Neural crest cell (in vitro differentiated cells): ENCODE measurements around the gene AMDHD1. TPM values are rescaled to one million over a fixed set of nuclear protein-coding genes. Genes with fewer than 3 reads are reported as not detected.

Source experiments
- DNase-seq: peaks from one replicate; pipeline ENCODE4 v3.0.0; 2021; ENCODE audit warnings: low read depth, mixed read lengths, low spot score
- H3K27ac Mint-ChIP-seq: one replicate; pipeline ENCODE4 v1.8.0; 2021; ENCODE audit warnings: mild to moderate bottlenecking, mixed read lengths; ENCODE audit not compliant: unreplicated experiment
- H3K27me3 Mint-ChIP-seq: 2 replicates; pipeline ENCODE4 v1.8.0; 2021; ENCODE audit warnings: low read depth, mild to moderate bottlenecking, mixed read lengths
- H3K36me3 Mint-ChIP-seq: 2 replicates; pipeline ENCODE4 v1.8.0; 2021; ENCODE audit warnings: low read depth, mild to moderate bottlenecking, mixed read lengths
- H3K4me1 Mint-ChIP-seq: 2 replicates; pipeline ENCODE4 v1.8.0; 2021; ENCODE audit warnings: mixed read lengths
- H3K4me3 Mint-ChIP-seq: one replicate; pipeline ENCODE4 v1.8.0; 2021; ENCODE audit warnings: mild to moderate bottlenecking, mixed read lengths
- H3K9me3 Mint-ChIP-seq: 2 replicates; pipeline ENCODE4 v1.8.0; 2021; ENCODE audit warnings: mixed read lengths
- total RNA-seq: library from RNA; stranded (reverse); gene quantifications from 2 replicates; pipeline ENCODE4 v1.2.1, GENCODE V29; 2021
- TF ChIP-seq, protein P1 (sequence below): fragments of 200-600 bp; sonication (generic); conservative IDR thresholded peaks from 2 replicates; pipeline ENCODE4 v1.5.0; 2021; ENCODE audit warnings: antibody characterized with exemption, mild to moderate bottlenecking

The AMDHD1 gene
- total RNA-seq, 1 donor from 2014 or later, result 0.30 TPM

DNA sequence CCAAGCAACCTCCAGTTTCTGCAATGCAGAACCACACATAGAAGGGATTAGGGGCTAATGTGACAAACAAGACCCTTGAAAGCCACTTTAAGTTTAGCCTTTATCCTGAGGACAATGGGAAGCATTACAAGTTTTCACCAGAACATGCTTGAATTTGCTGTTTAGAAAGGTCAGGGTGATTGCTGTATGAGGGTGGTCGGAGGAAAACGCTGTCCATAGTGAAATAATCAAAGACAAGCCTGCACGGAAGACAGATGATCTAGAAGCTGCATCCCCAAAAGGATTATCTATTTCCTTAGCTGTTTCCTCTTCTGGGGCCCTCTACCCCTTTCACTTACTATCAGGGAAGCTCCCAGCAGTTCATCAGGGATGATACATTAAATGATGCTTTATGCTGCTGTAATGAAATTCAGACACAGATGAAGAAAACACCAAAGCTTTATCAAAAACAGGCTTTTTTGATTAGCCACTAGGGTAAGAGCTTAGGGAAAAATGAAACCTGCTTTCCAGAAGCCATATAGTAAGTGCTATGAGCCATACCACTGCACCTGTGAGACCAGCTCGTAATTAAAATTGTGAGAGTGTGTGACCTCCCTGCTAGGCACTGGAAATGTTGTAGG, 46.5 kb downstream of the AMDHD1 start:
- Mint-ChIP-seq H3K9me3 (no peaks in the 10 kb centered on the region), H3K4me3 (no peak overlapping the region), H3K27me3 (peaks cover 7% of the 10 kb centered on the region), H3K4me1 (peaks cover 6% of the 10 kb centered on the region), H3K36me3 (no peaks in the 10 kb centered on the region), H3K27ac (no peak overlapping the region)
- DNase-seq, result no peak
- TF ChIP-seq, protein P1, sequence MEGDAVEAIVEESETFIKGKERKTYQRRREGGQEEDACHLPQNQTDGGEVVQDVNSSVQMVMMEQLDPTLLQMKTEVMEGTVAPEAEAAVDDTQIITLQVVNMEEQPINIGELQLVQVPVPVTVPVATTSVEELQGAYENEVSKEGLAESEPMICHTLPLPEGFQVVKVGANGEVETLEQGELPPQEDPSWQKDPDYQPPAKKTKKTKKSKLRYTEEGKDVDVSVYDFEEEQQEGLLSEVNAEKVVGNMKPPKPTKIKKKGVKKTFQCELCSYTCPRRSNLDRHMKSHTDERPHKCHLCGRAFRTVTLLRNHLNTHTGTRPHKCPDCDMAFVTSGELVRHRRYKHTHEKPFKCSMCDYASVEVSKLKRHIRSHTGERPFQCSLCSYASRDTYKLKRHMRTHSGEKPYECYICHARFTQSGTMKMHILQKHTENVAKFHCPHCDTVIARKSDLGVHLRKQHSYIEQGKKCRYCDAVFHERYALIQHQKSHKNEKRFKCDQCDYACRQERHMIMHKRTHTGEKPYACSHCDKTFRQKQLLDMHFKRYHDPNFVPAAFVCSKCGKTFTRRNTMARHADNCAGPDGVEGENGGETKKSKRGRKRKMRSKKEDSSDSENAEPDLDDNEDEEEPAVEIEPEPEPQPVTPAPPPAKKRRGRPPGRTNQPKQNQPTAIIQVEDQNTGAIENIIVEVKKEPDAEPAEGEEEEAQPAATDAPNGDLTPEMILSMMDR, result no peak

DNA sequence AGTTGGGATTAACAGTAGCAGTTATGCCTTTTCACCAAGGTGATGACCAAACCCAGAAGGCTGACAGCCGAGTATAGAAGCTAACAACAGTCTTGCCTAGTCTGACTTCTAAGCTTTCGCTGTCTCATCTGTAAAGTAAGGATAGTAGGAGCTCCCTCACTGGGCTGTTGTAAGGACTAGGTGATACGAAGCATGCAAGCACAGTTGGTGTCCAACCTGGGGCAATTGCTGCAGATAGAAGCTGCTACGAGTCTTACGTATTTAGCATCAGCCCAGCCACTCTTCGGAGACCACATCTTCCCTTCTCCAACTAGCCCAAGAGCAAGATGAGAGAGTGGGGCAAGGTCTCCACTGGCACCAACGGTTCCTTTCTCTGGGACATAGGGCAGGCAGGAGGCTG, 47.0 kb downstream of the AMDHD1 start:
- H3K27ac Mint-ChIP-seq, result no peak overlapping the region
- no peak for DNase-seq
- peaks cover 7% of the 10 kb centered on the region for H3K27me3 Mint-ChIP-seq
- H3K4me3 Mint-ChIP-seq, result no peak overlapping the region
- TF ChIP-seq, protein P1, result no peak
- no peaks in the 10 kb centered on the region for H3K36me3 Mint-ChIP-seq
- peaks cover 6% of the 10 kb centered on the region for H3K4me1 Mint-ChIP-seq
- H3K9me3 Mint-ChIP-seq, result no peaks in the 10 kb centered on the region

DNA sequence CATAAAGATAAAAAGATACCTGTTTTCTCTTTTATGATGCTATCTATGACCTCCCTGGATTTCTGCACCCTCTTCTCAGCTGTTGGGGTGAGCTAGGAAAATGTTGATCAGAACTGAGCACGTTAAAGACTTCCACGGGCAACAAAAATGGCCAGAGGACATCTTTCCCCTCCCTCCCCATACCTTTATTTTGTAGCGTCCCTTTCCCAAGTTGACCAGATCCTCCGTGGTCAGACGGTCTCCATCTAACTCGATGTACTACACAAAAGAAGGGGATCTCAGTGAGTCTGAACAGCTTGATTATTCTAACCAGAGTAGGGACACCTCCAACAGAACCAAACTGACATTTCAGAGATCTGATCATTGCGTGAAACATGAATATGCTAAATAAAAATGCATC, 50.8 kb downstream of the AMDHD1 start:
- Mint-ChIP-seq H3K36me3 (no peaks in the 10 kb centered on the region), H3K27me3 (peaks cover 4% of the 10 kb centered on the region), H3K9me3 (no peaks in the 10 kb centered on the region), H3K4me3 (no peak overlapping the region), H3K4me1 (no peaks in the 10 kb centered on the region), H3K27ac (no peak overlapping the region)
- TF ChIP-seq, protein P1, result no peak
- no peak for DNase-seq

DNA sequence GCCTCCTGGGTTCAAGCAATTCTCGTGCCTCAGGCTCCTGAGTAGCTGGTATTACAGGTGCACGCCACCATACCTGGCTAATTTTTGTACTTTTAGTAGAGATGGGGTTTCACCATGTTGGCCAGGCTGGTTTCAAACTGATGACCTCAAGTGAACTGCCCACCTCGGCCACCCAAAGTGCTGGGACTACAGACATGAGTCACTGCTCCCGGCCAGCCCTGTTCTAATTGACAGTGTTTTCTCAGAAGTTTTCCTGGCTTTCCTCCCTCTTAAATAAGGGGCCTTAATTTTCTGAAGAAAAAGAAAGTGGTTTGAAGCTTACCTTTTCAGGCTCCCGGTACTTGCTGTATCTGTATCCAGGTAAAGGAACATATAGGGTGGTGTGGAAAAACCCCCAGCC, 51.3 kb downstream of the AMDHD1 start:
- TF ChIP-seq, protein P1, result no peak
- no peaks in the 10 kb centered on the region for H3K36me3 Mint-ChIP-seq
- H3K4me3 Mint-ChIP-seq, result no peak overlapping the region
- DNase-seq, result no peak
- H3K27ac Mint-ChIP-seq, result no peak overlapping the region
- no peaks in the 10 kb centered on the region for H3K9me3 Mint-ChIP-seq
- H3K4me1 Mint-ChIP-seq, result no peaks in the 10 kb centered on the region
- H3K27me3 Mint-ChIP-seq, result peaks cover 3% of the 10 kb centered on the region

DNA sequence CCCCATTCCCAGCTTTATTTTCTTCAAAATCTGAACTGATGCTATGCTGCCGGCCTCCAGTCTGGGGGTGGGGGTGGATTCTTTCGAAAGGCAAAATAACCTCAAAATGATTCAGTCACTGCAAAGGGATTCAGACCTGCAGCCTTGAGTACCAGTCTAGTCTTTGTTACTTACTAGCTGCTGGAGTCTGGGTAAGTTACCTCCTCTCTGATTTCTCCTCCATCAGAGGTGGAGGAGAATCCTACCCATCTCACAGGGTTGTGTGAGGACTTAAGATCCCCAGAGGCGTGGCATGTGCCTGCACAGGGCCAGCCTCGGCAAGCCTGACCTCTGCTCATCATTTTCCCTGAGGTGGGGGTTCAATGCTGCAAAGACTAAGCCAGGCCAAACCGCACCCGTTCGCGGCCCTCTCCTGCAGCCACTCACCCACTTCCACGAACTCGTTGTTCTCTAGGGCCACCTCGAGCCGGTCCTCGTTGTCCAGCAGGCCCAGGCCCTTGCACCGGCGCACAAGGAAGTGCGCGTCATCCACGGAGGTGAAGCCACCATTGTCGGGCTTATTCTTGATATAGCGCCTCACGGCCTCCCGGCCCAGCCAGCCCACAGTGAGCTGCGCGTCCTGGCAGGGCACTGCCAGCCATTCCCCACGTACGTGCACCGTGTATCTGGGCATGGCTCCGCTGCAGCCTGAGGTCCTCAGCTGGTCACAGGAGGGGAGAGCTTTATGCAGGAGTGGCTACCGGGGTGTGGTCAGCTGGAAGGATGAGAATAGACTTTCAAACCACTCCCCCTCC, 52.3 kb downstream of the AMDHD1 start:
- H3K36me3 Mint-ChIP-seq, result peaks cover 2% of the 10 kb centered on the region
- no peaks in the 10 kb centered on the region for H3K9me3 Mint-ChIP-seq
- H3K27ac Mint-ChIP-seq, result no peak overlapping the region
- H3K4me3 Mint-ChIP-seq, result no peak overlapping the region
- TF ChIP-seq, protein P1, result no peak
- H3K27me3 Mint-ChIP-seq, result peaks cover 3% of the 10 kb centered on the region
- no peak for DNase-seq
- no peaks in the 10 kb centered on the region for H3K4me1 Mint-ChIP-seq
